ENCODE measurements around the gene ALDH1A2. TPM values are rescaled to one million over a fixed set of nuclear protein-coding genes. Genes with fewer than 3 reads are reported as not detected.

The ALDH1A2 gene
- total RNA-seq, 1 experiment from 2014 or later = 0.98 TPM

DNA sequence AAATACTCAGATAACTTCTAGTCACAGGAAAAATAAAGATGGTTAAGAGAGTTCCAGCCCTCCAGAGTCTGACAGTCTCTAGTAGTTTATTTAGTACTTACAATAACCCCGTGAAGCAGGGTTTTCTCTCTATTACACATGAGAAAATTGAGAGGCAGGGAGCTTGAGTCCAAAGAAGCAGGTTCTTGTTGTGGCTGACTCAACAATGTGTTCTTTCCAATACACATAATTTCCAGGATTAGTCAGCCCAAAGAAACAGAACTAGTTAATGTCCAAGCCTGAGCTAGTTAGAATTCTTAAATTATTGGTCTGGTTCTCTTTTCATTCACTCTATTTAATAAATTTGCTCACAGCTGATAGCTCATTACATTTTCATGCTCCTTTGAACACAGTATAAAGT is 49.9 kb downstream of the ALDH1A2 start:
- in situ Hi-C loops (cut with HindIII; ENCODE audit: low pct_unique_long_range_greater_than_20kb, low sequenced_read_pairs) = no loop called here
- intact Hi-C loops (cut with micrococcal nuclease; ENCODE audit: unreplicated experiment) = no loop called here
- TF ChIP-seq, protein P1, sequence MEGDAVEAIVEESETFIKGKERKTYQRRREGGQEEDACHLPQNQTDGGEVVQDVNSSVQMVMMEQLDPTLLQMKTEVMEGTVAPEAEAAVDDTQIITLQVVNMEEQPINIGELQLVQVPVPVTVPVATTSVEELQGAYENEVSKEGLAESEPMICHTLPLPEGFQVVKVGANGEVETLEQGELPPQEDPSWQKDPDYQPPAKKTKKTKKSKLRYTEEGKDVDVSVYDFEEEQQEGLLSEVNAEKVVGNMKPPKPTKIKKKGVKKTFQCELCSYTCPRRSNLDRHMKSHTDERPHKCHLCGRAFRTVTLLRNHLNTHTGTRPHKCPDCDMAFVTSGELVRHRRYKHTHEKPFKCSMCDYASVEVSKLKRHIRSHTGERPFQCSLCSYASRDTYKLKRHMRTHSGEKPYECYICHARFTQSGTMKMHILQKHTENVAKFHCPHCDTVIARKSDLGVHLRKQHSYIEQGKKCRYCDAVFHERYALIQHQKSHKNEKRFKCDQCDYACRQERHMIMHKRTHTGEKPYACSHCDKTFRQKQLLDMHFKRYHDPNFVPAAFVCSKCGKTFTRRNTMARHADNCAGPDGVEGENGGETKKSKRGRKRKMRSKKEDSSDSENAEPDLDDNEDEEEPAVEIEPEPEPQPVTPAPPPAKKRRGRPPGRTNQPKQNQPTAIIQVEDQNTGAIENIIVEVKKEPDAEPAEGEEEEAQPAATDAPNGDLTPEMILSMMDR (IDR thresholded peaks at IDR 0.05) = no peak
- no peak for TF ChIP-seq TCF7L2 (IDR thresholded peaks at IDR 0.05; ENCODE audit: low read depth, low read length)
- Histone ChIP-seq H3K27me3 (ENCODE audit: control insufficient read depth, insufficient read depth, low read length) (peaks cover 5% of the 10 kb centered on the region), H3K27ac (ENCODE audit: low read length) (no peak overlapping the region), H3K4me1 (ENCODE audit: control insufficient read depth, insufficient read depth, low read length) (no peaks in the 10 kb centered on the region), H3K4me3 (ENCODE audit: low read depth in 2 of 2, low read length in 2 of 2) (no peak overlapping the region), H3K9me3 (ENCODE audit: control insufficient read depth, insufficient read depth, low read depth, low read length) (no peaks in the 10 kb centered on the region), H3K36me3 (ENCODE audit: control insufficient read depth, insufficient read depth, low read length) (no peaks in the 10 kb centered on the region)
- DNase-seq (ENCODE audit: low read depth, low spot score) = no peak
- CTCF ChIA-PET = no interaction called here
- POLR2A ChIA-PET = no interaction called here
- BruUV-seq (replicated peaks) = no TSS peak
- no peak for ATAC-seq

DNA sequence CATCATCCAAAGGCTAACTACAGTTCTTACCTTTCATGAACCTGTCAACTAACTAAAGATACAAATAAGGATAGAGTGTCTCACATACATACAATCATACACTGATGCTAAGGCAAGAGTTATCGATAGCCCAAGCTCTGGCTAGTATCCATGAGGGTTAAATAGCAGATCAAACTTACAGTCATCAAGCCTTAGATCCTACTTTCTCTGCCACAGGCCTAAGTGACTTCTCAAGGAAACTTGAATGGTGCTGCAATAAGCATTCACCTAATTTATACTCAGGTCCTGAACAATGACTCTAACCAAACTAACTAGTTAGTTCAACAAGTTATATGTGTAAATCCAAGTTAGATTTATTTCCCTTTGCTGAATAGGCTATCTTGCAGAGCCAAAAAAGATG is 51.0 kb downstream of the ALDH1A2 start:
- DNase-seq (ENCODE audit: low read depth, low spot score) = no peak
- no peaks in the 10 kb centered on the region for H3K9me3 ChIP-seq (ENCODE audit: control insufficient read depth, insufficient read depth, low read depth, low read length)
- ChIA-PET POLR2A (no interaction called here), CTCF (no interaction called here)
- in situ Hi-C loops (cut with HindIII; ENCODE audit: low pct_unique_long_range_greater_than_20kb, low sequenced_read_pairs) = no loop called here
- H3K4me1 ChIP-seq (ENCODE audit: control insufficient read depth, insufficient read depth, low read length) = no peaks in the 10 kb centered on the region
- H3K27ac ChIP-seq (ENCODE audit: low read length) = no peak overlapping the region
- TF ChIP-seq POLR2AphosphoS5 (IDR thresholded peaks at IDR 0.05; ENCODE audit: low read depth, low read length) = no peak
- TF ChIP-seq, protein P2, sequence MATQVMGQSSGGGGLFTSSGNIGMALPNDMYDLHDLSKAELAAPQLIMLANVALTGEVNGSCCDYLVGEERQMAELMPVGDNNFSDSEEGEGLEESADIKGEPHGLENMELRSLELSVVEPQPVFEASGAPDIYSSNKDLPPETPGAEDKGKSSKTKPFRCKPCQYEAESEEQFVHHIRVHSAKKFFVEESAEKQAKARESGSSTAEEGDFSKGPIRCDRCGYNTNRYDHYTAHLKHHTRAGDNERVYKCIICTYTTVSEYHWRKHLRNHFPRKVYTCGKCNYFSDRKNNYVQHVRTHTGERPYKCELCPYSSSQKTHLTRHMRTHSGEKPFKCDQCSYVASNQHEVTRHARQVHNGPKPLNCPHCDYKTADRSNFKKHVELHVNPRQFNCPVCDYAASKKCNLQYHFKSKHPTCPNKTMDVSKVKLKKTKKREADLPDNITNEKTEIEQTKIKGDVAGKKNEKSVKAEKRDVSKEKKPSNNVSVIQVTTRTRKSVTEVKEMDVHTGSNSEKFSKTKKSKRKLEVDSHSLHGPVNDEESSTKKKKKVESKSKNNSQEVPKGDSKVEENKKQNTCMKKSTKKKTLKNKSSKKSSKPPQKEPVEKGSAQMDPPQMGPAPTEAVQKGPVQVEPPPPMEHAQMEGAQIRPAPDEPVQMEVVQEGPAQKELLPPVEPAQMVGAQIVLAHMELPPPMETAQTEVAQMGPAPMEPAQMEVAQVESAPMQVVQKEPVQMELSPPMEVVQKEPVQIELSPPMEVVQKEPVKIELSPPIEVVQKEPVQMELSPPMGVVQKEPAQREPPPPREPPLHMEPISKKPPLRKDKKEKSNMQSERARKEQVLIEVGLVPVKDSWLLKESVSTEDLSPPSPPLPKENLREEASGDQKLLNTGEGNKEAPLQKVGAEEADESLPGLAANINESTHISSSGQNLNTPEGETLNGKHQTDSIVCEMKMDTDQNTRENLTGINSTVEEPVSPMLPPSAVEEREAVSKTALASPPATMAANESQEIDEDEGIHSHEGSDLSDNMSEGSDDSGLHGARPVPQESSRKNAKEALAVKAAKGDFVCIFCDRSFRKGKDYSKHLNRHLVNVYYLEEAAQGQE (IDR thresholded peaks at IDR 0.05; ENCODE audit: insufficient read depth in 1 of 2, low read depth in 2 of 2, low read length in 1 of 2) = no peak
- TF ChIP-seq TCF7L2 (IDR thresholded peaks at IDR 0.05; ENCODE audit: low read depth, low read length) = no peak
- no peak for TF ChIP-seq SIN3A (IDR thresholded peaks at IDR 0.05; ENCODE audit: borderline replicate concordance, insufficient read depth, low read depth, low read length)
- TF ChIP-seq, protein P1 (IDR thresholded peaks at IDR 0.05) = no peak
- BruUV-seq (replicated peaks) = no TSS peak
- H3K36me3 ChIP-seq (ENCODE audit: control insufficient read depth, insufficient read depth, low read length) = no peaks in the 10 kb centered on the region
- H3K27me3 ChIP-seq (ENCODE audit: control insufficient read depth, insufficient read depth, low read length) = peaks cover 5% of the 10 kb centered on the region
- intact Hi-C loops (cut with micrococcal nuclease; ENCODE audit: unreplicated experiment) = no loop called here
- no peak overlapping the region for H3K4me3 ChIP-seq (ENCODE audit: low read depth in 2 of 2, low read length in 2 of 2)
- ATAC-seq = no peak

DNA sequence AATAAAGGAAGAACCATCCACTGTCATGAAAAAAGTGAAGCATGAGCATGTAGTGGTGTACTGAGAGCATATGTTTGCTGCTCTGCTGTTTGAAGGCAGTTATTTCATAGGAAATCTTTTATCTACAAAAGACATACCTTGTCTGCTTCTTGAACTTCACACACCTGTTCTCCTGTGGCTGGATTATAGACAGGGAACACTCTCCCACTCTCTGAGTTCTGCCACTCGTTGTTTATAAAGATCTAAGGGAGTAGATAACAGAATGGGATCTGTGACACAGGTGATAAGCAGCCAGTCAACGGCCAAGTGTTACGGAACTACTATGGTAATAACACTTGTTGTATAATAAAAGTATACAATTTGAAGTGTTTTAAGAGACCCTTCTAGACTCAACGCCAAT is 51.5 kb downstream of the ALDH1A2 start:
- DNase-seq (ENCODE audit: low read depth, low spot score) = no peak
- no peak for ATAC-seq
- Histone ChIP-seq H3K9me3 (ENCODE audit: control insufficient read depth, insufficient read depth, low read depth, low read length) (no peaks in the 10 kb centered on the region), H3K36me3 (ENCODE audit: control insufficient read depth, insufficient read depth, low read length) (no peaks in the 10 kb centered on the region), H3K4me1 (ENCODE audit: control insufficient read depth, insufficient read depth, low read length) (no peaks in the 10 kb centered on the region), H3K4me3 (ENCODE audit: low read depth in 2 of 2, low read length in 2 of 2) (no peak overlapping the region), H3K27me3 (ENCODE audit: control insufficient read depth, insufficient read depth, low read length) (peaks cover 5% of the 10 kb centered on the region), H3K27ac (ENCODE audit: low read length) (no peak overlapping the region)
- in situ Hi-C loops (cut with HindIII; ENCODE audit: low pct_unique_long_range_greater_than_20kb, low sequenced_read_pairs) (no loop called here), intact Hi-C loops (cut with micrococcal nuclease; ENCODE audit: unreplicated experiment) (no loop called here)
- ChIA-PET CTCF (no interaction called here), POLR2A (no interaction called here)
- no TSS peak for BruUV-seq (replicated peaks)
- TF ChIP-seq POLR2AphosphoS5 (IDR thresholded peaks at IDR 0.05; ENCODE audit: low read depth, low read length) = no peak
- TF ChIP-seq, protein P2 (IDR thresholded peaks at IDR 0.05; ENCODE audit: insufficient read depth in 1 of 2, low read depth in 2 of 2, low read length in 1 of 2) = no peak
- TF ChIP-seq, protein P1 (IDR thresholded peaks at IDR 0.05) = no peak
- TF ChIP-seq TCF7L2 (IDR thresholded peaks at IDR 0.05; ENCODE audit: low read depth, low read length) = no peak

Measured in Panc1 (cell line).